ENCODE measurements around the gene ATP9B. TPM values are rescaled to one million over a fixed set of nuclear protein-coding genes. Genes with fewer than 3 reads are reported as not detected.
A peak's percentile ranks its signal among the peaks of the same experiment; 100 is the strongest.

ATP9B gene
- total and polyA plus RNA-seq, 10 of the 15 experiments (the other 5 are each of a cell fraction or from before 2014, with no cell fraction given), result 0.74 to 20.7 (median 12.9) TPM

- peak overlapping the region; percentile 72 for H3K4me2 ChIP-seq (ENCODE audit: control insufficient read depth, insufficient read depth)
- no peaks in the 10 kb centered on the region; the same call in 1 of the 2 replicates for H3K4me1 ChIP-seq (ENCODE audit: control insufficient read depth, insufficient read depth, low read length)
- 60% methylated on average over 42 of the region's 49 CpGs for WGBS (ENCODE audit: insufficient coverage, insufficient replicate concordance, low lambda C conversion rate, missing lambda C conversion rate)
- H3K79me2 ChIP-seq (ENCODE audit: control insufficient read depth, insufficient read depth, low read length), result peaks cover 23% of the 10 kb centered on the region
- no peaks in the 10 kb centered on the region; the same call in none of the 3 replicates for H3K9me3 ChIP-seq (replicated peaks; ENCODE audit: control insufficient read depth, insufficient read depth, low read length)
- no peaks in the 10 kb centered on the region for H3K27me3 ChIP-seq (replicated peaks in 1 of 2; ENCODE audit: control insufficient read depth in 2 of 2, insufficient read depth in 2 of 2, low read length in 1 of 2)
- SMC1A ChIA-PET (ENCODE audit: uncharacterized antibody, unreplicated experiment), result interaction anchor here (0.6 to 1.5 kb wide), 2 partner anchors 89 to 300 kb away, joined by 3 to 4 read pairs; no protein-coding TSS in a partner anchor
- DNase-seq (ENCODE audit: low read depth, low spot score), result peak; percentile 11
- peak overlapping the region; percentile 80 for H3K4me3 ChIP-seq
- POLR2A ChIA-PET, result no interaction called here
- peak overlapping the region; percentile 58 for H3K9ac ChIP-seq (ENCODE audit: control insufficient read depth, insufficient read depth, low read length)
- H2AFZ ChIP-seq (ENCODE audit: control insufficient read depth, low read depth, low read length), result peak overlapping the region; percentile 89
- H3K36me3 ChIP-seq (ENCODE audit: control insufficient read depth in 2 of 2, insufficient read depth in 2 of 2, low read length in 1 of 2), result no peaks in the 10 kb centered on the region
- H3K27ac ChIP-seq (ENCODE audit: control insufficient read depth, insufficient read depth), result peak overlapping the region; percentile 65
- in situ Hi-C loops (cut with MboI), result no loop called here
- RAD21 ChIA-PET (ENCODE audit: unreplicated experiment), result interaction anchor here (1.1 to 1.2 kb wide), 2 partner anchors 11 to 88 kb away, joined by 3 read pairs; no protein-coding TSS in a partner anchor
- CTCF ChIA-PET, result no interaction called here
- no peaks in the 10 kb centered on the region for H4K20me1 ChIP-seq (ENCODE audit: control insufficient read depth, insufficient read depth)
- intact Hi-C loops (cut with micrococcal nuclease; ENCODE audit: unreplicated experiment), result loop anchor here (2.0 to 10.0 kb wide), 2 partner anchors 88 to 176 kb away; no protein-coding TSS in a partner anchor
- BruUV-seq (replicated peaks), result TSS peak; percentile 92
- no peak for FAIRE-seq
- ATAC-seq, result peak; percentile 64
- TF ChIP-seq ZNF592 (IDR thresholded peaks at IDR 0.05), result no peak
- peak; percentile 13; the same call in 1 of the 2 replicates for TF ChIP-seq ZBTB40 (IDR thresholded peaks at IDR 0.05; ENCODE audit: borderline replicate concordance)
- no peak for TF ChIP-seq CHD1 (IDR thresholded peaks at IDR 0.05; ENCODE audit: low read depth, low read length)
- TF ChIP-seq MYC (IDR thresholded peaks at IDR 0.05; ENCODE audit: insufficient read depth, insufficient read length, insufficient replicate concordance, low read length, severe bottlenecking), result peak; percentile 96
- TF ChIP-seq ZNF217 (IDR thresholded peaks at IDR 0.05), result peak; percentile 86; the same call in 1 of the 2 replicates
- peak; percentile 9; the same call in 1 of the 2 replicates for TF ChIP-seq POLR2AphosphoS5 (IDR thresholded peaks at IDR 0.05; ENCODE audit: low read length)
- TF ChIP-seq GATAD2B (conservative IDR thresholded peaks at IDR 0.05; ENCODE audit: low read depth), result peak; percentile 99; the same call in 1 of the 2 replicates
- no peak for TF ChIP-seq CBFB (IDR thresholded peaks at IDR 0.05; ENCODE audit: low read depth)
- TF ChIP-seq MLLT1 (IDR thresholded peaks at IDR 0.05), result peak; percentile 62
- TF ChIP-seq EGR1 (IDR thresholded peaks at IDR 0.05; ENCODE audit: borderline replicate concordance in 1 of 2, low read depth in 2 of 2, low read length in 2 of 2), result 0 out of 3 replicates have a peak, but pooled peaks of 1 of the 2 experiments have one; percentile 1
- TF ChIP-seq SMARCA5 (IDR thresholded peaks at IDR 0.05), result peak; percentile 78; the same call in 1 of the 2 replicates
- TF ChIP-seq SUPT20H (IDR thresholded peaks at IDR 0.05; ENCODE audit: borderline replicate concordance, control insufficient read depth, low read depth, low read length), result no peak
- 0 out of 2 replicates have a peak, but pooled peaks have one; percentile 44 for TF ChIP-seq CBX5 (IDR thresholded peaks at IDR 0.05; ENCODE audit: low read depth)
Measured at GRCh38 chr18:79068341-79068936, 755 bp upstream of the ATP9B start.
